ENCODE results near the gene BDH1. TPM values are rescaled to one million over a fixed set of nuclear protein-coding genes. Genes with fewer than 3 reads are reported as not detected.

The BDH1 gene
- 2.6 to 4.4 TPM (median 3.5 TPM) in 5 replicates for total RNA-seq (2022; extraction: Qiagen RNA extraction)

DNA sequence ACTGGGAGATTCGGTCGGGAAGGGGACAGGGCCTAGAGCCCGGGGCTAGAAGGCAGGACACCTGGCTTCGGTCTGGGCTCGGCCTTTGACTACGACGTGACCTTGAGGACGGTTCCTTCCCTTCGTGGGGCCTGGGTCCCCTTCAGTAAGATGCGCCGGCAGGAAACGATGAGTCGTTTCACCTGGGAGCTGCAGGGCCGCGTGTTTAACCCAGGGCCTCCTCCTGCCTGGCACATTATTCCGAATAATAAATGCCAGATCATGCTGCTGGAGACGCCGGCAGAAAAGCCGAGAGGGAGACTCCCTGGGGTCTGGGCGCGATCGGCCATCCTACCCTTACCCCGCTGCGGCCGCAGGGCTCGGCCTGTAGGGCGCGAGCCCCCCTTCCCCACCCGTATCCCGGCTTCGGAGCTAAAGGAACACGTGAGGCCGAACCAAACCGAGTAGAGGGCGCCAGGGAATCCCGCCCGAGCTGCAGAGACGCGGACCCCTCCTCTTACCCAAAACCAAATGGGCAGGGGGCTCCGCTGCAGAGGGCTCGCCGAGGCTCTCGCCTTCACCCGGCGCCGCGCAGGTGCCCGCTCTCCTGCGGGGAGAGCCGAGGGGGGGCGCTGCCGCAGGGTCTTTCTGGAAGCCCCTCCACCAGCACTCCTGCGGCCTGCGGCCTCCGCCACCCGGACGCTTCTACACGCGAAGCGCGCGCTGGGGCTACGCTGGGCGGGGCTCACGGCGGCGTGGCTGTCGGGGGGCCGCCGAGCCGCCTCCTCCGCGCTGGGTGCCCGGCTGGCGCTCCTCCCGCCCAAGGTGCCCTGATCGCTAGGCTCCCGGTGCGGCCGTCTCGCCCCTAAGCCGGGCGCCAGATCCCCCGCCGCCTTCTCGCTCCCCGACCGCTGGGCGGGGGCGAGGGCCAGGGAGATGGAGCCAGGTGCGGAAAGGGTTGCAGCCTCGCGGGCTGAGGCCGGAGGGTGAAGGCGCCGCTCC, at the start of gene BDH1:
Gene BDH1, minus strand, starts transcription at position 688 of the 981 bp plus-strand sequence. CDS start 9,525 bp downstream, outside the sequence.

Other genes with a start within 250 kb of the BDH1 start
- 7.5 to 9.8 TPM (median 9.0 TPM) in 5 replicates for gene RUBCN, start 180.9 kb upstream of the BDH1 start, total RNA-seq (2022; extraction: Qiagen RNA extraction)
- gene FYTTD1, start 193.9 kb upstream of the BDH1 start, total RNA-seq (2022; extraction: Qiagen RNA extraction): 22.6 to 34.3 TPM (median 28.5 TPM) in 5 replicates
- gene LRCH3, start 235.3 kb upstream of the BDH1 start, total RNA-seq (2022; extraction: Qiagen RNA extraction): 11.3 to 22.0 TPM (median 12.4 TPM) in 5 replicates

All from A549 treated with Hydrocortisone at 1 μM for 4 hours (cell line).